ENCODE data around the gene KRT82. TPM values are rescaled to one million over a fixed set of nuclear protein-coding genes. Genes with fewer than 3 reads are reported as not detected.

Gene KRT82
- total and polyA plus RNA-seq, 2 of the 8 experiments (the other 6 are each of a cell fraction or from before 2014, with no cell fraction given): not detected

- TF ChIP-seq EP300 (IDR thresholded peaks at IDR 0.05; ENCODE audit: borderline replicate concordance in 1 of 2, low read depth in 2 of 2, low read length in 2 of 2): no peak
- TF ChIP-seq POLR2A (IDR thresholded peaks at IDR 0.05; ENCODE audit: control extremely low read depth in 1 of 2, low read depth in 2 of 2, low read length in 2 of 2): no peak
- TF ChIP-seq POLR2AphosphoS5 (IDR thresholded peaks at IDR 0.05; ENCODE audit: low read depth, low read length): no peak
- no peak for TF ChIP-seq KDM1A (IDR thresholded peaks at IDR 0.05; ENCODE audit: borderline replicate concordance, low read length)
- TF ChIP-seq TCF12 (IDR thresholded peaks at IDR 0.05; ENCODE audit: low read depth, low read length): no peak
- no peak for TF ChIP-seq SRF (IDR thresholded peaks at IDR 0.05; ENCODE audit: low read depth, low read length)
- no peak for TF ChIP-seq POU5F1 (IDR thresholded peaks at IDR 0.05; ENCODE audit: low read depth, low read length)
- TF ChIP-seq CTBP2 (IDR thresholded peaks at IDR 0.05; ENCODE audit: borderline replicate concordance, insufficient read depth, insufficient read length, low read length): no peak
Measured at GRCh38 chr12:52354200-52354599, 51.9 kb downstream of the KRT82 start (continued).
